UCSD-AML1 (cell line): ENCODE results near the gene SLC8A3.

ENCODE experiments used
- DNase-seq: peaks from one replicate; lab custom pipeline; 2025; ENCODE audit not compliant: unreplicated experiment; lab: John Stamatoyannopoulos, UW

Gene SLC8A3

GRCh38 chr14:70002589-70003346 lies 186.0 kb downstream of the SLC8A3 start:
- DNase-seq: no peak

GRCh38 chr14:70000601-70001000 lies 188.2 kb downstream of the SLC8A3 start:
- no peak for DNase-seq

GRCh38 chr14:69999261-69999674 lies 189.5 kb downstream of the SLC8A3 start:
- no peak for DNase-seq

DNA sequence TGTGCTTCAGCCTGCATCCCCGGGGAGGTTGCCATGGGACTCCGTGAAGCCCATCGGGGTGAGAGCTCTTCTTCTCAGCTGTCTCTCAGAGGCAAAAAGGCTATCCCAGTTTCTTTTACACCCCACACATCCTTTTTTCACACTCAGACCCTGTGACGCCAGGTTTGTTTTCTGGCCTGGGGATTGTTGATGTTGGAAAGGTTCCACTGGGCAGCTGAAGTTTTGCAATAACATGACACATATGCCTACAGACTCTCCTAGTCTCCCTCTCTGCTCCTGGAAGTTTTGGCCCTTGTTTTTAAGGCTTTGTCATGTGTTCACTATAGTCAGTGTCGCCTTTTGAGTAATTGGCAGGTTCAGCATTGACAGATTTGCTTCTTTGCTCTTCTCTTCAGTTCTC lies 190.9 kb downstream of the SLC8A3 start:
- no peak for DNase-seq

GRCh38 chr14:69996216-69996615 lies 192.5 kb downstream of the SLC8A3 start:
- no peak for DNase-seq
